NOMO-1 treated with dmso at 0.1 percent for 144 hours (cell line): ENCODE data around the gene ARV1.
A peak's percentile ranks its signal among the peaks of the same experiment; 100 is the strongest.

ENCODE experiments used
- DNase-seq: peaks from one replicate; lab custom pipeline; 2025; ENCODE audit not compliant: unreplicated experiment; lab: John Stamatoyannopoulos, UW

The ARV1 gene

DNA sequence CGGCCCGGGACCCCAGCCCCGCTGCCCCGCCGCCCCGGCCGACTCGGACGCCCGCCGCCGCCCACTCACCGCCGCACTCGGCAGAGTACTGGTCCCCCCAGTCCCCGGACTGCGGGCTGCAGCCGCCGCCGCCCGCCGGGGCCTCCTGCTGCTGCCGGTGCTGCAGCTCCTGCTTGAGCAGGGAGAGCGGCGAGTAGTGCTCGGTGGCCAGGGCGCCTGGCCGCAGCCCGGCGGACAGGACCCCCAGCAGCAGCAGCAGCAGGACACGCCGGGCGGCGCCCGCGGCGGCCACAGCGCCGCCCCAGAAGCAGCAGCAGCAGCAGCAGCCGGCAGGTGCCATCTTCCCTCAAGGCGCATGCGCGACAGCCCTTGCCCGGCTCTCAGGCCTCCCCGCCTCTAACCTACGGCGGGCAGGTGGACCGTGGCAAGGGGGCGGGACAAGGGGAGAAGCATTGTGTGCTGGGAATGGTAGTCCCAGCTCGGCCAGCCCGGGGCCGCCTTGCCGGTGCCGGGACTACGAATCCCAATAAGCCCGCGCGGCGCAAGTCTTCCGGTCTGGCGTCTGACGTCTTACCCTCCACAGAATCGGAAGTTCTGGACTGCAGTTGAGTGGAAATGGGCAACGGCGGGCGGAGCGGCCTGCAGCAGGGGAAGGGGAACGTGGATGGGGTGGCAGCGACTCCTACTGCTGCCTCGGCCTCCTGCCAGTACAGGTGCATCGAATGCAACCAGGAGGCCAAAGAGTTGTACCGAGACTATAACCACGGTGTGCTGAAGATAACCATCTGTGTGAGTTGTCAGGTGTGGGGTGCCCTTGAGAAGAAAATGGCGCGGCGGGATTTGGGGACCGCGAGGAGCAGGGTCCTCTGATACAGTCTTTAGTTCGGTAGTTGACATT is at the start of gene ARV1, which contains the start of gene TTC13:
TSS of gene ARV1 (plus strand) at position 604 of the 898 bp plus-strand sequence. CDS start at position 616, 12 bp downstream.
TSS of gene TTC13 (minus strand) at position 371 of the 898 bp plus-strand sequence. CDS start at position 340, 31 bp downstream.
- DNase-seq, result peak; percentile 99

DNA sequence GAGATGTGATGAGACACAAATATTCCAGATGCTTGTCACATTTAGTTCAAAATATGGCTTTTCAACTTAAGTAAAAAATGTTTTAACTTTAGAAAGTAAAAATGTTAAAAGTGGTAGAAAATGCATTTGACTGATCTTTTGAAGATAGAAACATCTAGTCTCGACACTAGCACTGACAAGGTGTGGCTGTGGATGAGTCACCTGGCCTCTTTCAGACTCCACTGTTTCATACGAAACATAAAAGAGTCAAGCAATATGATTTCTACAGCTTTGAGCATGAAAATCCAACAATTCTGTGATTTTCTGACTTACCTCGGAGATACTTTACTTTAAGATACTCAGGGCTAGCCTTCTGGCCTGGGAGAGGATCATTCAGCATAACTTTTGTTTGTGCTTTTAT is 47.9 kb upstream of the ARV1 start:
- DNase-seq, result no peak

DNA sequence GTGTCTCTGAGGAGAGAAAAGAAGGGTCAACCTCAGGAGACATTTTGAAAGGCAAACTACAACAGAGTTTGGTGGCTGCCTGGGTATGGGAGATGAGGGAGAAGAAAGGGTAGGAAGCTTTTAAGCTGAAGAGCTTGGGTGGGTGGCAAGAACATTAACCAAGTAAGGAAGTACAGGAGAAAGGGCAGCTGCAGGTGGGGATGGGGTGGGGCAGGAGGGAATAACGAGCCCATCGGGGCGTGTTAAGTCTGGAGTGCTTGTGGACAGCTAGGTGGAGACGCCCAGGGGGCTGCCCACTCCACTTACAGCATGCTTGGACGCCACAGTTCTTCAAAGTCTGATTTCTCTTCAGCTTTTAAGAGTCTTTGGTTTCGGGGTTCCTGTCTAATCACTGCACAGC is 43.0 kb upstream of the ARV1 start:
- DNase-seq, result no peak

DNA sequence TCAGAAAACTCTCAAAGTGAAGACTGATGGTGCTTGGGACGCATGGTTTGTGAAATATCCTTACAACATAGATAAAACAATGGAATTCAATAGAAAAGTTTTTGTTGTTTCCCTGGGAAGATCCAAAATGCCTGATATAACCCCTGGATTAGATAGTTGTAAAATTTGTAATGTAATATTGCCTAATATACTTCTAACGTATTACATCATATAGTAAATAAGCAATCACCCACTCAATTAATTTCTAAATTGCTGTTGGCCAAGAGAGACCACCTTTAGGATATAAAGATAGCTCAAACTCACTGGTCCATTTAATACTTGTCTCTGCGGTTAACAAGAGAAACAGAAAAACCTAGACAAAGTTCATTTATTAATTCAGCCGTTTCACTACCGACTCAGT is 42.4 kb upstream of the ARV1 start:
- DNase-seq, result no peak

DNA sequence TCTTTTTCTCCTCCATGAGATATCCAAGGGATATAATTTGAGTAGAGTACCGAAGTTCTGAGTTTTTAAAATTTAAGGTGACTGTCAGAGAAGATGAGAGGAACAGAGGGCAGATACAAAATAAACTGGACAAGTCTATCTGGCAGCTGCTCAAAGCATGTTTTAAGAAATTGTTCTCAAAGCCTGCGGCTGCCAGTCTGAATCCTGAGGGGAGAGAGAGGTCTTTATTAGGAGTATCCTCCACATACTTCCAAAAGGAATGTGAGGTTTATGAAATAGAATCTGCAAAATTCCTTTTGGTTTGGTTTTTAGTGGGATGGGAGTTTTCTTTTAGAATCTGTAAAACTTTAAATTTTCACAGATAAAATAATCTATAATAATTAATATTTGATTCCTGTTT is 41.5 kb upstream of the ARV1 start:
- DNase-seq, result no peak

DNA sequence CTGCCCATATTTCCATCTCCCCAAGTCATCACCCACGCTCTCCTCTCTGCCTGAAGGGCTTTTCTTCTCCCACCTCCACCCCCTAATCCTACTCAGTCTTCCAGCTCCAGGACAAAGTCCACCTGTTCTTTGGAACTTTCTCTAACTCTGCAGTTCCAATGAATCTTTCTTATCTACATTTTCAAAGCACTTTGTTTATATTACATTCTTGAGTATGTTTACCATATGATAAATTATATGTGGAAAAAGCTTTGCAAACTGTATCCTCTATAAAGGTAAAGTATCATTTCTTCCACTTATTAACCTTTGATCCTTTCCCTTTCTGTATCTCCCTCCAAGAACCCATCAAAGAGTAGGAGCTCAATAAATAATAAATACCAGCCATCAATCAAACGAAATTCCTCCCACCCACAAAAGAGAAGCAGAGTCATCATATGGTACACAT is 39.9 kb upstream of the ARV1 start:
- no peak for DNase-seq

DNA sequence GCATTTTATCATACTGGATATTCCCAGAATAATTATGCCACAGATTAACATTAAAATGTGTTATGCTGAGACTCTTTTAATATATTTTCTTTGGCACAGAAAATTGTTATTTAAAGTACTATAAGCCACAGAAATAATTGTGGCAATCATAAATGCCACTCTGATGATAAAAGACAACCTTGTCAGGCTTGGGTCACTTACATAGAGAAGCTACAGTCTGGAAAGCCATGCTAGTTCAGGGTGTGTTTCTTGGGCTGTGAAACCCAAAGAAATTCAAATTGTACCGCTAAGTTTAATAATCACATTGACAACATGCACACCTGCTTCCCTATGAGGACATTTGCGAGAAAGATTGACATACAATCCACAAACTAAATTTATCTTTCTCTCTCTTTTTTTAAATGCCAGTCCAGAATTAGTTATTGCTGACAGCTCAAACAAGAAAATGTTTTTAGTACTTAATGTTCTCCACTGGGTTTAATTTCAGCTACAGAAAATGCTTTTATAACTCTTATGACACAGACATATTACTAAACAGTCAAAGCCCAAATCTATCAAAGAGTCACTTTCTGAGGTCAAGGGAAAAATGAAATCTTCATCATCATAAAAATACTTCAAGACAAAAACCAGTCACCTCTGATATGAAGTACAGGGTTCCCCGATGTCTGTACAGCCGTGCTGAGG is 38.9 kb upstream of the ARV1 start:
- no peak for DNase-seq

DNA sequence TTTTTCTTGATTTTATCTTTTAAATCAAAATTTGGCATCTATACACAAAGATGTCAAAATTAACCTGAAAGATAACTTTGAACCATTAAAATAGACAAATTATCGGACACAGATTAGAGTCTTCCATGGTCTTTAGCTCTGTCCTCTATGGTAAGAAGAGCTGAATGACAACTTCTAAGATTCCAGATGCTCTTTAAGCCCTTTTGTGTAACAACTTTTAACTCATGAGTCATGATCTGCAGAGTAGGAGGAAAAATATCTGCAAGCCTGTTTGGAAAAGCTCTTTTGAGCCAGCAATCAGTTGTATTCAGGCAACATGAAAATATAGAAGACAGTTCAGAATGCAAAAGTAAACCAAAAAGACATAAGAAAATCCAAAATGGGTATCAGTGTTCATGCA is 38.0 kb upstream of the ARV1 start:
- DNase-seq, result no peak

DNA sequence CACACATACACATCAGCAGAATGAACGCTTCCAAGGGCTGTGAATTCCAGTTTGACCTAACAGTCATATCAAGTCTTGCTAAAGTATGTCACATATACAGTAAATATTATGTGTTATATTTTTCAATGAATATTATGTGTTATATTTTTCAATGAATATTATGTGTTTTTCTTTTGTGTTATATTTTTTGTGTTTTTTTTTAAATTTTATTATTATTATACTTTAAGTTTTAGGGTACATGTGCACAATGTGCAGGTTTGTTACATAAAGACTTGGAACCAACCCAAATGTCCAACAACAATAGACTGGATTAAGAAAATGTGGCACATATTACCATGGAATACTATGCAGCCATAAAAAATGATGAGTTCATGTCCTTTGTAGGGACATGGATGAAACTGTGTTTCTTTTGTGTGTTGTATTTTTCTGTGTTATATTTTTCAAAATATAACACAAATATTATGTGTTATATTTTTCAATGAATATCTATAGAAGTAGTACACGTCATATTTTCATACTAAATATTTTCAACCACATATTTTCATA is 35.8 kb upstream of the ARV1 start:
- DNase-seq, result no peak

DNA sequence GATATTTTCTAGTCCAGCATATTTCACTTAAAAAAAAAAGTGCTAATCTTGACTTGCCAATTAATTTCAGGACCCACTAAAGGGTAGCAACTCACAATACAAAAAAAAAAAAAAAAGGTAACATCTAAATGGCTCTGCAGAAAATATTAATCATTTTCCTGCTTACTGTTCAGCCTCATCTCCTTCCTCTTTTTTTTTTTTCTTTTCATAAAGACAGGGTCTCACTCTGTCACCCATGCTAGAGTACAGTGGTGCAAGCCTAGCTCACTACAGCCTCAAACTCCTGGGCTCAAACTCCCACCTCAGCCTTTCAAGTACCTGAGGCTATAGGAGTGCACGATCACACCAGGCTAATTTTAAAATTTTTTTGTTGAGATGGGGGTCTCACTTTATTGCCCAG is 30.6 kb upstream of the ARV1 start:
- DNase-seq, result no peak

DNA sequence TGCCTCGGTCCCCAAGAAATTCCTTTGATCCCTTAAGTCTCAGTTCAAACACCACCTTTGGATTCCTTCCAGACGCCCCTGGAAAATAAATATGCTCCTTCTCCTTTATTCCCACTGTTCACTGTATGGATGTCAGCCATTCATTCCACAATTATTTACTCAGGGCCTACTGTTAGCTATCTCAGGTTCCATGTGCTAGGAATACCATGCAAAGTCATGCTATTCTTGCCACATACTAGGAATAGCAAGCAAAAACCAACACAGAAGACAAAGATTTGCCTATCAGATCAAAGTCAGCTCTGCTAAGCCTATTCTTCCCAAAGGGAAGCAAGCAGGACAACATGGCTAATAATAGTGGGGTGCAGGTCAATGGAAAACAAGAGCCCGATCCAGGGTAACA is 30.0 kb upstream of the ARV1 start:
- DNase-seq, result no peak

DNA sequence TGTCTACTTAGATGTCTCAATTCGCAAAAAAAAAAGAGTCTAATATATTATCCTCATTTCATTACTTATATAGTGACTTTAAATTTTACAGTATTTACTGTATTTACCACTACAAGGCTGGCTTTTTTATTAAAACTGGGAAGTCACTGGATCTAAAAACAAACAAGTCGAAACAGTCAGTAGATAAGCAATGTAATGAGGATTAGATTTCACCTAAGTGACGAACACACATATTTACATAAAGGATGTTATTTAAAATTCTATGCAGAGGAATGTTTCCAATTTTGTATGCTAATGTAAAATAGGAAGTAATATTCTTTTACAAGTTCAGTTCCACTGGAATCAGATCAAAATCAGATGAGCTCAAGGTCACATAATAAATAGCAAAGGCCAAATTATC is 28.5 kb upstream of the ARV1 start:
- no peak for DNase-seq

DNA sequence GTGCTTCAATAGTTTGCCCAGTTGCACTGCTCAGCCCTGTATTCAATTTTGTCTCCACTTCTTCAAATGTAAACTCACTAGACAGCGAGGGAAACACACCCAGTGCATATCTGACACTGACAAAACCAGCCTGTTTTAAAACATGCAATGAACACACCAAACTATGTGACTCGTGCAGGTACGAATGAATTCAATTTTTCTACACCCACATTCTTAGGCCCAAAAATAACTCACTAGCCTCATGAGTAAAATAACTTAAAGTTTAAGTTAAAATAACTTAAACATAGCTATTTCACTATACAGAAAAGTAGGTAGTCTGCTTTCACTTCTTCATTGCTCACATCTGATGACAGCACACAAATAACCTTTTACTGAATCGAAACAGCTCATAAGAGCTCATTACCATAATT is 21.3 kb upstream of the ARV1 start:
- no peak for DNase-seq

DNA sequence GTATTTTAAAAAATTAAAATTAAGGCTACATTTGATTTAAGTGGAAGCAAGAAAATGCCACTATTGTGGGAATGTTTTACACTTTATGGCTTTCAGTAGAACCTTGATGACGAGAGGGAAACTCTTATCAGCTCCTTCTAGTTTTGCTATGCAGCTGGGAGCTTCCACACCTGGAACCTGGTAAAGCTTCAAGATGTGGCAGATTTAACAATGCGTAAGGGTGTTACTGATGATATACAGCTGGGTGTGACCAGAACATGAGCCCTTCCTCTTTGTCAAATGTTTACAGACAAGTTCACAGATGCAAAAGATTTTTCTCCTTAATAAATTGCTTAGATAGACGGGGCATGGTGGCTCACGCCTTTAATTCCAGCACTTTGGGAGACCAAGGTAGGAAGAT is 20.5 kb upstream of the ARV1 start:
- DNase-seq, result no peak

DNA sequence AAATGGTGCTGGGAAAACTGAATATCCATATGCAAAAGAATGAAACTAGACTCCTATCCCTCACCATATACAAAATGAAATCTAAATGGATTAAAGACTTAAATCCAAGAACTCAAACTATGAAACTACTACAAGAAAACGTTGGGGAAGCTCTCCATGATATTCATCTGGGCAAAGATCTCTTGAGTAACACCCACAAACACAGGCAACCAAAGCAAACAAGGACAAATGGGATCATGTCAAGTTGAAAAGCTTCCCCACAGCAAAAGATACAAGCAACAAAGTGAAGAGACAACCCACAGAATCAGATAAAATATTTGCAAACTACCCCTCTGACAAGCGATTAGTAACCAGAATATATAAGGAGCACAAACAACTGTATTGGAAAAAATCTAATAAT is 14.0 kb upstream of the ARV1 start:
- no peak for DNase-seq

DNA sequence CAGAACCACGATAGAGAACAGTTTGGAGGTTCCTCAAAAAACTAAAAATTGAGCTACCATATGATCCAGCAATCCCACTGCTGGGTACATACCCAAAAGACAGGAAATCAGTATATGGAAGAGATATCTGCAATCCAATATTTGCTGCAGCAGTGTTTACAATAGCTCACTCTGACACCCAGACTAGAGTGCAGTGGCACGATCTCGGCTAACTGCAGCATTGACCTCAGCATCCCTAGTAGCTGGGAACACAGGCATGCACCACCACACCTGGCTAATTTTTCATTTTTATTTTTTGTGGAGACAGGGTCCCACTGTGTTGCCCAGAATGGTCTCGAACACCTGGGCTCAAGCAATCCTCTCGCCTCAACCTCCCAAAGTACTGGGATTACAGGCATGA is 13.4 kb upstream of the ARV1 start:
- DNase-seq, result no peak

DNA sequence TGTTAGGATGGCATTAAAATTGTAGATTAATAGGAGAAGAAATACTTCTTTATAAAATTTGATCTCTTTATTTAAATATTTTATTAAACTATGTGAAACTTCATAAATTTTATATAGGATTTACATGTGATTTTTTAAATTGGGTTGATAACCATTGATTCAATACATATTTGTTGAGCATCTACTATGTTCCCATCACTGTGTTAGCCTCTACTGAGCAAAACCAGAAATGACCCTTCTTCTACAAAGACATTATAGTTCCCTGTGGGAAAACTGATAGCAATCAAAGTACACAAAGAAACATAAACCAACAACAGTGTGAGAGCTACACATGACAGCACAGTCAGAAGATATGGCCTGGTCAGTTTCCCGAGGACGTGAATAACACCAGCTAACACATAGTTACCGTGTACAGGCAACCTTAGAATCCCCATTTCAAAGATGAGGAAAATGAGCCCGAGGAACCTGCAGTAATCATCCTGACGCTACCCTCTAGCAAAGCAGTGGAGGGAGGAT is 12.5 kb upstream of the ARV1 start:
- DNase-seq, result no peak

DNA sequence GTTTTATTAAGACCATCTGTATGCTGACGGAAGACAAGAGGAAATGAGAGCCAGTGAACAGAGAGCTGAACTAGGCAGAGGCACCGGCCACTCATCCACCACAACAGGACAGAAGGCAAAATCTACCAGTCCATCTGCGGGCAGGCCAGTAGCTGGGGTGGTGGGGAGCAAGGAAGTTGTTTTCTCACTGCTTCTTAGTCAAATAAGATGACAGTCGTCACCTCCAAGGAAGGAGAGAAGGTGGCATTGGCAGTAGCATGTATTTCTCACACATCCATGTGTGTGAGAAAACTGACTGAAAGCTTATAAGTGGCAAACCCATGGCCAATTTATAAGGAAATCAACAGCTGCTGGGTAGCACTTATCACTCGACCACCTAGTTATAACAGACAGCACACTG is 8.5 kb upstream of the ARV1 start:
- no peak for DNase-seq

DNA sequence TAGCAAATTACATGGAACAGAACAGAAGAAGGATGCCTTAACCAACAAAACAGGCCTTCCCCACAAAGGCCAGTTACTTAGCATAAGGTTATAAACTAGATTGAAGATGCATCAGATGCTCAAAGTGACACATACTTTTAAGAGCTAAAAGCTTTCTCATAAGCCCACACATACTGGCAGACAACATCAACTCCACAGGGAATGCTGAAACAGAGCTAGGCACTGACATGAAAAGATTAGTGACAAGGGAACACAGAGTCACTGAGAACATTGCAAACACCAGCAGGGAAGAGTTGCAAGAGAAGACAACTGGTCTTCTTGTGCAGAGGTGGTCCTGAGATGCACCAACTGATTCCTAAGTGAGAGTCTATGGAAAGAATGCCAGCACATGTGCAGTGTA is 7.1 kb upstream of the ARV1 start:
- DNase-seq, result no peak

DNA sequence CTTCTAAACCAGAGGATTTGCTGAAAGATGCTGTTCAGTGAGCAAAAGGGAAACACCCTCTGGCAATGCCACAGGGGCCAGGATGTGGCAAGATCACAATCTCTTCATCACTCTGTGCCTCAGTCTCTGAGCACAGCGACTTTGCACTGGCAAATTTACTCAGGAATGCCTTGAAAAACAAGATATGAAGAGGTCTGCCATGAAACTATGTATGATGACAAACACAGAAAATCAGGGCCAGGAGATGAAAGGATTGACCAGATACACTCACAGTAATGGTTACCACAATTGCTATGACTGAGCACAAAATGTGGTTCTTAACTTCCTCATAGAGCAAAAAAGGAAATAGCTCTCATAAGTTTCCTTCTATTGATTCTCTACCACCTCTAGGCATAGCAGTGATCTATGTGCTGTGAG is 6.0 kb upstream of the ARV1 start:
- peak; percentile 58 for DNase-seq

DNA sequence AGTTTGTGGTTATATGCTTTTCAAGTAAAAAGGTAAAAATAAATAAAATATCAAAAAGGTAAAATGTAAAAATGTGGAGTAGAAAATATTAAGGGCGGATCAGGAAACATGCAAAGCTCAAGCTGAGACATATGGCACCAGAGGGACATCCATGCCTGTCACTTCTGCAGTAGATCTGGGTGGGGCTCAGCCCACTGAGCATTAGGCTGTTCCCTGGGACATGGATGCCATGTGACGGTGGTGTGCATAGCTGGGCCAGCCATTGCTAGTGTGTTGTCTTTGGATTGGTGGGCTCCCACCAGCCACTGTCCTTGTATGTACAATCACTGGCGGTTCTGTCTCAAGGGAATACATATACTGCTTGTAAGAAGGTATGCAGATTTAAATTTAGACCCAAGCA is 3.3 kb upstream of the ARV1 start:
- DNase-seq, result no peak

DNA sequence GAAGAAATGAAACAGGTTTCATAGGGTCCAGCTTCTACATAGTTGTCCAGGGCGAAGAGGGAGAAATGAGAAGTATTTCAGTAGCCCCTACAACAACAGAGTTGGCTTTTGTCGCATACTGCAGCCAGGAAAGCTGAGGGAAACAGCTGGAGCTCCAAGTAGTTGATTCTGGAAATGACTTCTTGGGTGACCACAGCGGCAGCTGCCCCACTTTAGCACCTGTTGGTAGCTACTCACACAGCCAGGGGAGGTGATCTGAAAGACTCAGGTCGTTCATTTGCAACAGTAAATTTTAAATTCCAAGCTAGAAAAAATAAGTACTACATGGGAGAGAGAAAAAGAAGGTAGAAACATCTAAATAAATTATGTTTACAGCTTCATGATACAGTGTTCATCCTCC is 2.5 kb upstream of the ARV1 start:
- no peak for DNase-seq
